GM21717 (cell line): ENCODE measurements around the gene MMP14.

Experiments
- ATAC-seq: cut with Tn5 transposase; IDR thresholded peaks from one replicate; pipeline ENCODE4 v1.9.1; 2021; ENCODE audit warnings: mild to moderate bottlenecking, moderate library complexity; ENCODE audit not compliant: unreplicated experiment

The MMP14 gene

GRCh38 chr14:22883173-22883976 is 47.0 kb downstream of the MMP14 start, which contains the start of gene REM2:
Gene REM2 (plus strand): TSS chr14:22883222. CDS start chr14:22883288, 66 bp downstream.
- ATAC-seq: no peak

- no peak for ATAC-seq
These were observed 47.8 kb downstream of the MMP14 start for GRCh38 chr14:22884076-22884737.

GRCh38 chr14:22884738-22885523 is 48.5 kb downstream of the MMP14 start:
- ATAC-seq: no peak

GRCh38 chr14:22885975-22886374 is 49.6 kb downstream of the MMP14 start:
- ATAC-seq: no peak

- ATAC-seq: peak; percentile 41
These were observed 50.3 kb downstream of the MMP14 start for GRCh38 chr14:22886500-22887259.

- ATAC-seq: peak; percentile 41
These were observed 51.0 kb downstream of the MMP14 start for GRCh38 chr14:22887260-22887989.

GRCh38 chr14:22887990-22888378 is 51.6 kb downstream of the MMP14 start:
- ATAC-seq: peak; percentile 36

- ATAC-seq: no peak
These were observed 52.3 kb downstream of the MMP14 start for GRCh38 chr14:22888662-22889061.

GRCh38 chr14:22890416-22890815 is 54.0 kb downstream of the MMP14 start:
- no peak for ATAC-seq

- no peak for ATAC-seq
These were observed 56.1 kb downstream of the MMP14 start for GRCh38 chr14:22892488-22892887.

- ATAC-seq: no peak
These were observed 57.3 kb downstream of the MMP14 start for GRCh38 chr14:22893706-22894105.

- no peak for ATAC-seq
These were observed 59.0 kb downstream of the MMP14 start for GRCh38 chr14:22895402-22895801.

- no peak for ATAC-seq
These were observed 60.0 kb downstream of the MMP14 start for GRCh38 chr14:22896356-22896755.

GRCh38 chr14:22896760-22897159 is 60.4 kb downstream of the MMP14 start:
- no peak for ATAC-seq

- ATAC-seq: no peak
These were observed 61.0 kb downstream of the MMP14 start for GRCh38 chr14:22897357-22897756.
